Measurements from ENCODE around the gene VCP. TPM values are rescaled to one million over a fixed set of nuclear protein-coding genes. Genes with fewer than 3 reads are reported as not detected.

VCP gene
- total and polyA plus RNA-seq, 9 of the 15 experiments (the other 6 are each of a cell fraction or from before 2014, with no cell fraction given) = 7.1 to 257 (median 199) TPM

DNA sequence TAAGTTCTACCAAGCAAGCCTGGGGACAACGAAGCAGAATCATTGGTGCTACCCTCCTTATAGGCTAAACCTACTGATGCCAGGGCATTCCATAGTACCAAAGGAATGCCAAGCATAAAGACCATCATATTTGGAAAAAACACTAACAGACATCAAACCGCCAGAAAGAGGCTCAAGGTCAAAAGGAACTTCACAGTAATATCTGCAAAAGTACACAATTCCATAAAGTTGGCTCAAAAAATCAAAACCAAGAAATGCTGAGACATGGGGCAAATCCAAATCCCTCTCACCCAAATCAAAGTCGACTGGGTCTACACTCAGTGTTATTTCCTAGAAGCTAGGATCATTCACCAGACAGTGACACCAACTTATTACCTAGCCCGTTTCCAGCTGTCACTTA is 3.4 kb downstream of the VCP start:
- H3K9me1 ChIP-seq (ENCODE audit: control insufficient read depth, insufficient read depth, low read length) = no peaks in the 10 kb centered on the region
- no peak overlapping the region for H3K4me3 ChIP-seq
- H4K20me1 ChIP-seq (replicated peaks; ENCODE audit: control insufficient read depth, insufficient read depth, low read length) = peaks cover 33% of the 10 kb centered on the region
- TF ChIP-seq ZC3H4 (CRISPR knock-in tag; IDR thresholded peaks at IDR 0.05; ENCODE audit: borderline replicate concordance) = no peak
- TF ChIP-seq ARID2 (IDR thresholded peaks at IDR 0.05) = no peak
- TF ChIP-seq HNRNPH1 (optimal IDR thresholded peaks at IDR 0.05; ENCODE audit: low read depth, low read length) = no peak
- TF ChIP-seq SNIP1 (IDR thresholded peaks at IDR 0.05; ENCODE audit: low read depth) = no peak
- TF ChIP-seq HOXB6 (CRISPR knock-in tag; IDR thresholded peaks at IDR 0.05; ENCODE audit: borderline replicate concordance) = no peak
- TF ChIP-seq, protein P1, sequence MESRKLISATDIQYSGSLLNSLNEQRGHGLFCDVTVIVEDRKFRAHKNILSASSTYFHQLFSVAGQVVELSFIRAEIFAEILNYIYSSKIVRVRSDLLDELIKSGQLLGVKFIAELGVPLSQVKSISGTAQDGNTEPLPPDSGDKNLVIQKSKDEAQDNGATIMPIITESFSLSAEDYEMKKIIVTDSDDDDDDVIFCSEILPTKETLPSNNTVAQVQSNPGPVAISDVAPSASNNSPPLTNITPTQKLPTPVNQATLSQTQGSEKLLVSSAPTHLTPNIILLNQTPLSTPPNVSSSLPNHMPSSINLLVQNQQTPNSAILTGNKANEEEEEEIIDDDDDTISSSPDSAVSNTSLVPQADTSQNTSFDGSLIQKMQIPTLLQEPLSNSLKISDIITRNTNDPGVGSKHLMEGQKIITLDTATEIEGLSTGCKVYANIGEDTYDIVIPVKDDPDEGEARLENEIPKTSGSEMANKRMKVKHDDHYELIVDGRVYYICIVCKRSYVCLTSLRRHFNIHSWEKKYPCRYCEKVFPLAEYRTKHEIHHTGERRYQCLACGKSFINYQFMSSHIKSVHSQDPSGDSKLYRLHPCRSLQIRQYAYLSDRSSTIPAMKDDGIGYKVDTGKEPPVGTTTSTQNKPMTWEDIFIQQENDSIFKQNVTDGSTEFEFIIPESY (CRISPR knock-in tag; IDR thresholded peaks at IDR 0.05) = no peak
- no peak for TF ChIP-seq OTX1 (CRISPR knock-in tag; IDR thresholded peaks at IDR 0.05)
- no peak for TF ChIP-seq HDAC1 (IDR thresholded peaks at IDR 0.05)
- TF ChIP-seq, protein P2, sequence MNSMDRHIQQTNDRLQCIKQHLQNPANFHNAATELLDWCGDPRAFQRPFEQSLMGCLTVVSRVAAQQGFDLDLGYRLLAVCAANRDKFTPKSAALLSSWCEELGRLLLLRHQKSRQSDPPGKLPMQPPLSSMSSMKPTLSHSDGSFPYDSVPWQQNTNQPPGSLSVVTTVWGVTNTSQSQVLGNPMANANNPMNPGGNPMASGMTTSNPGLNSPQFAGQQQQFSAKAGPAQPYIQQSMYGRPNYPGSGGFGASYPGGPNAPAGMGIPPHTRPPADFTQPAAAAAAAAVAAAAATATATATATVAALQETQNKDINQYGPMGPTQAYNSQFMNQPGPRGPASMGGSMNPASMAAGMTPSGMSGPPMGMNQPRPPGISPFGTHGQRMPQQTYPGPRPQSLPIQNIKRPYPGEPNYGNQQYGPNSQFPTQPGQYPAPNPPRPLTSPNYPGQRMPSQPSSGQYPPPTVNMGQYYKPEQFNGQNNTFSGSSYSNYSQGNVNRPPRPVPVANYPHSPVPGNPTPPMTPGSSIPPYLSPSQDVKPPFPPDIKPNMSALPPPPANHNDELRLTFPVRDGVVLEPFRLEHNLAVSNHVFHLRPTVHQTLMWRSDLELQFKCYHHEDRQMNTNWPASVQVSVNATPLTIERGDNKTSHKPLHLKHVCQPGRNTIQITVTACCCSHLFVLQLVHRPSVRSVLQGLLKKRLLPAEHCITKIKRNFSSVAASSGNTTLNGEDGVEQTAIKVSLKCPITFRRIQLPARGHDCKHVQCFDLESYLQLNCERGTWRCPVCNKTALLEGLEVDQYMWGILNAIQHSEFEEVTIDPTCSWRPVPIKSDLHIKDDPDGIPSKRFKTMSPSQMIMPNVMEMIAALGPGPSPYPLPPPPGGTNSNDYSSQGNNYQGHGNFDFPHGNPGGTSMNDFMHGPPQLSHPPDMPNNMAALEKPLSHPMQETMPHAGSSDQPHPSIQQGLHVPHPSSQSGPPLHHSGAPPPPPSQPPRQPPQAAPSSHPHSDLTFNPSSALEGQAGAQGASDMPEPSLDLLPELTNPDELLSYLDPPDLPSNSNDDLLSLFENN (IDR thresholded peaks at IDR 0.05; ENCODE audit: low read depth in 2 of 2, low read length in 2 of 2) = no peak
- no peak overlapping the region for H3K9ac ChIP-seq (ENCODE audit: insufficient read depth in 1 of 2, low read depth in 2 of 2, low read length in 2 of 2)
- DNase-seq (ENCODE audit: extremely low read depth in 1 of 4, low spot score in 3 of 4) = no peak
- intact Hi-C loops (cut with micrococcal nuclease) = no loop called here
- no peak overlapping the region for H3K27ac ChIP-seq (ENCODE audit: extremely low read depth, low read depth, low read length)
- H3K36me3 ChIP-seq (ENCODE audit: control insufficient read depth, insufficient read depth, low read length) = peaks cover 81% of the 10 kb centered on the region
- peaks cover 5 to 15% of the 10 kb centered on the region in 2 experiments; a peak in 3 of 5 replicates for H3K4me1 ChIP-seq (replicated peaks in 1 of 2; ENCODE audit: control insufficient read depth in 2 of 2, insufficient read depth in 2 of 2, low read length in 2 of 2)
- in situ Hi-C loops (cut with MboI) = no loop called here
- WGBS (ENCODE audit: insufficient coverage, low coverage, missing lambda C conversion rate) = 70% methylated on average over 3 of the region's 4 CpGs
- ChIA-PET POLR2A (interaction anchor here (1.9 kb wide), 1 partner anchor 26 kb away, joined by 6 read pairs; a partner anchor contains a TSS), CTCF (ENCODE audit: low intra/inter-chr PET ratio) (no interaction called here)
- FAIRE-seq = no peak
- no TSS peak for BruUV-seq (replicated peaks)
- H3K27me3 ChIP-seq (ENCODE audit: control insufficient read depth in 2 of 2, insufficient read depth in 2 of 2, low read length in 2 of 2) = no peaks in the 10 kb centered on the region
- H3K9me3 ChIP-seq (replicated peaks; ENCODE audit: control insufficient read depth, insufficient read depth, low read depth, low read length) = no peaks in the 10 kb centered on the region
- no peak for ATAC-seq
- H3K79me2 ChIP-seq (ENCODE audit: control insufficient read depth, insufficient read depth, low read length) = peaks cover 58% of the 10 kb centered on the region
- no peak overlapping the region for H2AFZ ChIP-seq (ENCODE audit: low read depth, low read length)
- H3K4me2 ChIP-seq (ENCODE audit: insufficient read depth, low read length) = no peak overlapping the region

Measured in K562 (cell line).